Vagina (tissue), 2 donors: ENCODE data around the gene APOLD1. TPM values are rescaled to one million over a fixed set of nuclear protein-coding genes. Genes with fewer than 3 reads are reported as not detected.
A peak's percentile ranks its signal among the peaks of the same experiment; 100 is the strongest.

ENCODE experiments used
- DNase-seq, 2 donors: peaks; one replicate each; pipeline ENCODE4 v3.0.0-alpha.2; 2017; ENCODE audit errors: extremely low spot score in 2 of 2
- H3K27ac ChIP-seq: fragments of 200-600 bp; sonication (generic); one replicate; pipeline ENCODE4 v1.5.1; 2019
- H3K27me3 ChIP-seq: fragments of 200-600 bp; sonication (generic); one replicate; pipeline ENCODE4 v1.5.1; 2019
- H3K36me3 ChIP-seq, 2 donors: fragments of 200-600 bp; sonication (generic); one replicate each; pipeline ENCODE4 v1.5.1; 2017 to 2019
- H3K4me1 ChIP-seq: fragments of 200-600 bp; sonication (generic); one replicate; pipeline ENCODE4 v1.5.1; 2019
- H3K4me3 ChIP-seq, 2 donors: fragments of 200-600 bp; sonication (generic); 1 replicate in 1 of 2; 2 replicates in 1 of 2; pipeline ENCODE4 v1.5.1; 2016 to 2019
- H3K9me3 ChIP-seq: fragments of 200-600 bp; sonication (generic); one replicate; pipeline ENCODE4 v1.5.1; 2019
- CTCF ChIP-seq, 3 experiments: fragments of 450-650 bp in 2 of 3; fragments of 200-600 bp in 1 of 3; sonication (generic) in 1 of 3; IDR thresholded peaks; one replicate each; pipeline ENCODE4 v1.5.1; 2017 to 2019; ENCODE audit warnings: antibody characterized with exemption in 3 of 3, mild to moderate bottlenecking in 2 of 3, moderate library complexity in 2 of 3
- POLR2A ChIP-seq, 2 donors: fragments of 450-650 bp; IDR thresholded peaks; one replicate each; pipeline ENCODE4 v1.6.1; 2017; ENCODE audit warnings: antibody characterized with exemption in 2 of 2, mild to moderate bottlenecking in 2 of 2, moderate library complexity in 2 of 2
- POLR2AphosphoS5 ChIP-seq, 2 donors: sonication (generic); formaldehyde crosslinking; IDR thresholded peaks; one replicate each; pipeline ENCODE4 v1.9.0; 2017; ENCODE audit warnings: antibody characterized with exemption in 2 of 2, mild to moderate bottlenecking in 2 of 2, low read depth in 1 of 2; ENCODE audit not compliant: insufficient read depth in 1 of 2
- intact Hi-C: fragments of 100-400 bp; cut with DNase I; formaldehyde crosslinking; loops from one replicate; pipeline ENCODE4 v1.15.1; 2023
- total RNA-seq: library from RNA; depleted of rRNA; stranded (reverse); fragments of >200 nt; gene quantifications from one replicate; pipeline ENCODE4 v1.2.3, GENCODE V29; 2016

Gene APOLD1
- total RNA-seq, 1 donor from 2014 or later = 127 TPM

GRCh38 chr12:12790956-12791355, 5.5 kb downstream of the APOLD1 start:
- DNase-seq = no peak
- intact Hi-C loops = no loop called here
- H3K27me3 ChIP-seq = no peaks in the 10 kb centered on the region
- H3K4me1 ChIP-seq = peaks cover 32% of the 10 kb centered on the region
- H3K4me3 ChIP-seq = no peak overlapping the region
- H3K9me3 ChIP-seq = no peaks in the 10 kb centered on the region
- H3K36me3 ChIP-seq = no peaks in the 10 kb centered on the region
- H3K27ac ChIP-seq = no peak overlapping the region
- TF ChIP-seq POLR2A (IDR thresholded peaks at IDR 0.05) (no peak), CTCF (IDR thresholded peaks at IDR 0.05) (no peak), POLR2AphosphoS5 (IDR thresholded peaks at IDR 0.05; ENCODE audit: insufficient read depth in 1 of 2, low read depth in 1 of 2) (no peak)

- Histone ChIP-seq H3K27me3 (no peaks in the 10 kb centered on the region), H3K4me3 (no peak overlapping the region), H3K36me3 (no peaks in the 10 kb centered on the region), H3K27ac (peak overlapping the region; percentile 1), H3K4me1 (peaks cover 32% of the 10 kb centered on the region), H3K9me3 (no peaks in the 10 kb centered on the region)
- TF ChIP-seq POLR2AphosphoS5 (IDR thresholded peaks at IDR 0.05; ENCODE audit: insufficient read depth in 1 of 2, low read depth in 1 of 2) = no peak
- TF ChIP-seq CTCF (IDR thresholded peaks at IDR 0.05) = no peak
- TF ChIP-seq POLR2A (IDR thresholded peaks at IDR 0.05) = no peak
- peak in 1 of 2 donors; percentile 74 for DNase-seq
- intact Hi-C loops = no loop called here
Measured at GRCh38 chr12:12791756-12792369, 6.4 kb downstream of the APOLD1 start.

DNA sequence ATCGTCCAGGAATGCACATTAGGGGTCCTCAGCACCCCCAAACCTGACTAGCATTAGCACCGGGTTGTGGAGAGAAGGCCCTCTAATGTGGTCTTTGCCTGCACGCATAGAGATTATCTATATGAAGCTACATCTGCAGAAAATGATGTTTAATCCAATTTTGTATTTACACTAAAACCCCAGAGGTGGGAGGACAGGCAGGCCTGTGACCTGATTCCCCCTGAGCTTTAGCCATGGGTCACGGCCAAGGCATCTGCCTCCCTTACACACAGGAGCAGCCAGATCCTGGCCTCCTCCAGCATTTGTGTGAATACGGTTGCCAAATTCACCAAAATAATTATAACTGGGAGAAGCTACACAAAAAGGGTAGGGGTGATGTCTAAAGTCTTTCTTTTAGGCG, 7.0 kb downstream of the APOLD1 start:
- H3K4me3 ChIP-seq = no peak overlapping the region
- no peaks in the 10 kb centered on the region for H3K9me3 ChIP-seq
- peak overlapping the region; percentile 1 for H3K27ac ChIP-seq
- H3K36me3 ChIP-seq = no peaks in the 10 kb centered on the region
- peak in 1 of 2 donors; percentile 65 for DNase-seq
- peaks cover 30% of the 10 kb centered on the region for H3K4me1 ChIP-seq
- no peak for TF ChIP-seq POLR2AphosphoS5 (IDR thresholded peaks at IDR 0.05; ENCODE audit: insufficient read depth in 1 of 2, low read depth in 1 of 2)
- TF ChIP-seq CTCF (IDR thresholded peaks at IDR 0.05) = no peak
- TF ChIP-seq POLR2A (IDR thresholded peaks at IDR 0.05) = no peak
- intact Hi-C loops = no loop called here
- no peaks in the 10 kb centered on the region for H3K27me3 ChIP-seq

GRCh38 chr12:12794686-12795085, 9.2 kb downstream of the APOLD1 start:
- intact Hi-C loops = no loop called here
- TF ChIP-seq POLR2AphosphoS5 (IDR thresholded peaks at IDR 0.05; ENCODE audit: insufficient read depth in 1 of 2, low read depth in 1 of 2) (no peak), POLR2A (IDR thresholded peaks at IDR 0.05) (no peak), CTCF (IDR thresholded peaks at IDR 0.05) (no peak)
- Histone ChIP-seq H3K27me3 (no peaks in the 10 kb centered on the region), H3K4me1 (peaks cover 11% of the 10 kb centered on the region), H3K27ac (no peak overlapping the region), H3K4me3 (no peak overlapping the region), H3K9me3 (no peaks in the 10 kb centered on the region), H3K36me3 (no peaks in the 10 kb centered on the region)
- DNase-seq = no peak

DNA sequence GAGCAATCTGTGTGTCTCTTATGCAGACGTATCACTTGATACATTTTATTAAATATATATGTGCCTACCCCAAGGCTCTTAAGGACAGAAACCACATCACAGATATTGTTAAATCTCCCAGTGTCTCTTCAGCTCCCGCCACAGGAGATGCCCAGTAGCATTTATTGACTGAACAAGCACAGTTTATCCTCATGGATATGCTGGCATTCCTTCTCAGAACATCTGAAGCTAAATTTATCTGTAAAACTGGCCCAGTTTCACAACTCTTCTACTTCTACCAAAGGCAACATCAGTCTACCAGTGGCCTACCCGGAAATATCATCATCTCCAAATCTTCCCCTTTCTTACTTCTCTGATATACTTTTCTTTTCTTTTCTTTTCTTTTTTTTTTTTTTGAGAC, 10.7 kb downstream of the APOLD1 start:
- H3K9me3 ChIP-seq = no peaks in the 10 kb centered on the region
- TF ChIP-seq POLR2A (IDR thresholded peaks at IDR 0.05) = no peak
- H3K36me3 ChIP-seq = no peaks in the 10 kb centered on the region
- DNase-seq = no peak
- H3K4me3 ChIP-seq = no peak overlapping the region
- peaks cover 11% of the 10 kb centered on the region for H3K4me1 ChIP-seq
- H3K27ac ChIP-seq = no peak overlapping the region
- no peaks in the 10 kb centered on the region for H3K27me3 ChIP-seq
- intact Hi-C loops = no loop called here
